GM19463 (cell line): ENCODE data around the gene RALGDS.

Experiments used
- ATAC-seq: cut with Tn5 transposase; IDR thresholded peaks from one replicate; pipeline ENCODE4 v1.9.1; 2021; ENCODE audit warnings: mild to moderate bottlenecking, moderate library complexity; ENCODE audit not compliant: unreplicated experiment

RALGDS gene

GRCh38 chr9:133151601-133152525 is 30.8 kb upstream of the RALGDS start:
- no peak for ATAC-seq

GRCh38 chr9:133151041-133151440 is 30.0 kb upstream of the RALGDS start:
- ATAC-seq, result no peak

DNA sequence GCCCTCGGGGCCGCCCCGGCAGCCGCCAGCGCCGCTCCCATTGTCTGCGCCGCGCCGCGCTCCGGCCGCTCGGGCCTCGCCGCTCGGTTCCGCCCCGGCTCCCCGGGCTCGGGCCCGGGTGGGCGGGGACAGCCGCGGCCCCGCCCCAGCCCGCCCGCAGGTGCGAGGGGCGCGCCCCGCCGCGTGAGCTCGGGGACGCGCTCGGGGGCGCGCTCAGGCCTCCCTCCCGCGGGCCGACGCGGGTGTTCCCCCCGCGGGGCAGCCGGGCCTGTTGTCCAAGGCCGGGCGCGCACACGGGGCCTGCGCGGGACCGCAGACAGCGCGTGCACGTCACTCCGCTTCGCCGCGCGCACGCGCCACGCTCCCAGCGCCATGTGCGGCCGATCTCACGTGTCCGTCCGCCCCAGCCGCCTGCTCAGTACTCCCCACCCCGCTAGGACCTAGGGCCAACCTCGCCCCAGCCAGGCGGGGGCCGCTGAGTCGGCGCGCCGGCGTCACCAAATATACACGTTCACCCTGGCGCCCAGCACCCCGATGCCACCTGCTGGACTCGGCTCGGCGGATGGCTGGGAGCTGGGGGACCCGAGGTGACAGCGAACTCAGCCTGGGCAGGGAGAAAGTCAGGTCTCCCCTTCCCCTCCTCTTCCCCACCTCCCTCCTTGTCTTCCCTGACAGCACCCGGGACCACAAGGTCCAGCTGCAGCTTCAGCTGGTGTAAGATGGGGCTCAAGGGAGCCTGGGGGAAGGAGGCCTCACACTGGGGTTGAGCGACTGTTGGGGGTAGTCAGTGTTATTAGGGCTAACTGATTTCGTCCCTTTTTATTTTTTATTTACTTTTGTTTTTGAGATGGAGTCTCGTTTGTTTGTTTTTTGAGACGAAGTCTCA is 28.3 kb upstream of the RALGDS start:
- ATAC-seq, result peak; percentile 67

GRCh38 chr9:133148199-133149129 is 27.4 kb upstream of the RALGDS start:
- ATAC-seq, result peak; percentile 21

- ATAC-seq, result no peak
Observed at GRCh38 chr9:133147412-133148198, 26.6 kb upstream of the RALGDS start.

DNA sequence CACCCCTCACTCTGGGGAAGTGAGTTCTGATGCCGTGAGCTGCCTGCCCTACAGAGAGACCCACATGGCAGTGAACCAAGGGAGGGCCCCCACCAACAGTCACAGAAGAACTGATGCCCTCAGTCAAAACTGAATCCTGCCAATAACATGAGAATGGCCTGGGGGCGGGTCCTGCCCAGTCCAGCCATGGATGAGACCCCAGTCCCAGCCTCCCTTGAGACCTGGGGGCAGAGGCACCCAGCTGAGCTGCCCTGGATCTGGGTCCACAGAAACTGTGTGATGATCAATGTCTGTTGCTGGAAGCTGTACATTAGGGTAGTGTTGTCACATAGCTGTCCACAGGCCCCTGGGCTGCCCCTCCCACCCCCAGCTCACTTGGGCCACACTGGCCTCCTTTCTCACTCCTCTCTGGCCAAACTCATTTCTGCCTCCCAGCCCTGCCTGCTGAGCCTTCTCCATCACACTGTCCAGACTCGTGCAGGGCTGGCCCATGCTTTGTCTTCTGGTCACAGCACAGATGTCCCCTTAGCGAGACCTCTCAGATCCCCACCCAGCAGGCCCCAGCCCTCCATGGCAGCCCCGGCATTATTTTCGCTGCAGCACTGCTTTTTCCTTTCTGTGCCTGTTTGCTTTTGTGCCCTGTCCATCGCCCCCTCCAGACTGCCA is 25.8 kb upstream of the RALGDS start:
- ATAC-seq, result no peak

DNA sequence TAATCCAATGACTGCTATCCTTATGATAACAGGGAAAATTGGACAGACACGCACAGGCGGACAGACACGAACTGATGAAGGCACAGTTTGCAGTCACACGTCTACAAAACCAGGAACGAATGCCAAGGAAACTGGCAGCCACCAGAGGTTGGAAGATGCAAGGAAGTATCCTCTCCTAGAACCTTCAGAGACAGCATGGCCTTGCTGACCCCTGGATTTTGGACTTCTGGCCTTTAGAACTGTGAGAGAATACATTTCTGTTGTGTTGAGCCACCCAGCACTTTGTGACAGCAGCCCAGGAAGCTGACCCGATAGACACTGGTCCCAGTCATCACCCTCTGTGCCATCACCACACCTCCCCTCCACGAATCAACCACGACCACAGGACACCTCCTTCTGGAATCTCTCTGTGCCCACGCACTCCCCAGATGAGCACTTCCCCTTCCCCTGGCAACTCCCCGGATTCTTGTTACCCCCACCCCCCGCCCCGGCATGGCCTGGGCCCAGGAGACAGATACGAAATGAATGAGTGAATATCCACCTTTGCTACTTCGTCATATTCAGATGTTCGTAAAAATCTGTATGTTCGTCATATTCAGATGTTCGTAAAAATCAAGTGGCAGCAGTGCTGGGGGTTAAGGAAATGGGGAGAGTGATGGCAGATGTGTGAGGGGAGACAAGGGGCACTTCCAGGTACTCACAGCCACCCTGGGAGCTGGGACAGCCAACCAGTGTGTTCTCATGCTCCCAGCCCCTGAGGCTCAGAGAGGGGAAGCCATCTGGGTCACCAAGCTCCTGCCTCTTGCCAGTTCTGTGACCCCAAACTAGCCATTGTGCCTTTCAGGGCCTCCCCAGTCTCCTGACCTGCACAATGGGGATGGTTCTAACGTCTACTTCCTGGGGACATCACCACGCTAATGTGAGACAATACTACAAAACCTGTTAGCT is 24.1 kb upstream of the RALGDS start:
- no peak for ATAC-seq

- peak; percentile 50 for ATAC-seq
Observed at GRCh38 chr9:133144142-133144903, 23.3 kb upstream of the RALGDS start.

GRCh38 chr9:133143639-133144141 is 22.6 kb upstream of the RALGDS start:
- no peak for ATAC-seq

GRCh38 chr9:133142684-133143622 is 21.9 kb upstream of the RALGDS start:
- ATAC-seq, result no peak

DNA sequence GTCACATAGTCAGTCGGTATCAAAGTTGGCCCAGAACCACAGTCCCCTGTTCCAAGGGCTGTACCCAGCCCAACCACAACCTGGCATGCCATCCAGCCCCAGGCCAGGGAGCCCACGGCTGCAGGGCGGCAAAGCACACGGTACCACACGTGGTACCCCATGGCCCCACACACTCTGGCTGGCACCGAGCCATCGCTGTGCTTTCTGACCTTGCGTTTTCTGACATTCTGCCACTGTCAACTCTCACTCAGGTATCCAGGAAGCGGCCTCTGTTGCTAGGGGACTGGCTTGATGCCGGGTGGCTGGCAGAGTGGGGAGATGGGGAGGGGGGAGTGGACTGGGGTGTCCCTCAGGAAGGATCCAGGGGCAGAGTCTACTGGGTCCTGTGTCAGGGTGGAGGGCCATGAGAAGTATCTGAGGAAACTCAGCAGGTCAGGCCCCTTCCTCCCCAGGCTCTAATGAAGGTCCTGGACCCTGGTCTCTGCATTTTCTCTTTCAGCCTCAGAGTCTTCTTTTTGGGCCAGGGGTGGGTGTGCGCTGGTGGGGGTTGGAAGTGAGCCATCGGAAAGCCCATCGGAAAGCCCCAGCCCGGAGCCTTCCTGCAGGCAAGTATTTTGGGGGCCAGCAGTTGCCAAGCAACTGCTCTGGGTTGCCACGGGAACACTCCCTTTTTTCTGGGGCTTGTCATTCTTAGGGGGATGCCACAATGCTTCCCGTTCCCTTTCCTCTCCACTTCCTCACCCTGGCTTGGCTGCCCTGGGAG is 21.0 kb upstream of the RALGDS start:
- ATAC-seq, result no peak

- ATAC-seq, result no peak
Observed at GRCh38 chr9:133140606-133141005, 19.6 kb upstream of the RALGDS start.

GRCh38 chr9:133140174-133140505 is 19.1 kb upstream of the RALGDS start:
- ATAC-seq, result no peak

DNA sequence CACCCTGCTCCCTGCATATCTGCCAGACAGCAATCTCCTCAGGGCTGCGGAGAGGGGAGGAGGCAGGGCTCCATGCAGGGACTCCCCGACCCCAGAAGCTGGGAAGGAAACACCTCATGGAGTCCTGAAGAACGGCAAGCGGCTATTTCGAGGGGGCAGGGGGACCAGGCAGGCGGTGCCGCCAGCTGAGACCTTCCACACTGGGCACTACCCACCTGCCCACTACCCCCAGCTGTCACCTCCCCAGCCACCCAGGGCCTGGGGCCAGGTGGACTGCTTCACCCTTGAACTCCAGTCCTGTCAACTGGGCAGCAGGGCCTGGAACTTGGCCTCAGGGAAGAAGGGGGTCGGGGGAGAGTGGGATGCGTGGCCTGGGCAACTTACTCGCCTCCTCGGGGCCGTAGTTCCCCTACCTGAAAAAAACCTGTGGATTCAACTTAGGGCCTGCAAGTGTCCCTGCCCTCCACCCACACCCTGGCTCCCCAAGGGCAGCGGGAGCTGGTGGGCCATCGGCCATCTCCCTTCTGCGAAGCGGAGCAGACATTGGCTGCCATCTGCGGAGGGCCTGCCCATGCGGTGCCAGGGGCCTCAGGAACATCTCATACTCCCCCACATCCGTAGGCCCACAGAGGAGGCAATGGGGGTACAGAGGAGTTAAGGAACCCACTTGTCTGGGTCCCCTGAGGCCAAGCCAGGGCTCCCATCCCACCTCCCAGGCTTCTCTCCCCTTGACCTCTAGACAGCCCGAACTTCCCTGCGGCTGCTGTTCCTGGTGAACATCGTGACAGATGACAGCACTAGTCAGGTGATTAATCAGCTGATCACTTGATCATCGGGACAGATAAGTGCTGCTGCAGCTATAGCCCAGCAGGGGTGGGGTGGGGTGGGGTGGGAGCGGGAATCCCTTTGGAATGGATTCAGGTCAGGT is 18.5 kb upstream of the RALGDS start:
- no peak for ATAC-seq
